Effector memory CD4-positive, alpha-beta T cell (primary cell): ENCODE measurements around the gene RBMS3.
"Not testable (repeated sequence)": the region's sequence is repeated elsewhere in the genome, so short reads cannot be mapped to it uniquely, and the experiment has no call there.

Source experiments
- DNase-seq, 3 donors: peaks; one replicate each; pipeline ENCODE4 v3.0.0-alpha.2; 2020
- H3K27ac ChIP-seq: 2 replicates; pipeline ENCODE4 v1.7.0; 2013; ENCODE audit warnings: mild to moderate bottlenecking, low read length, moderate library complexity; ENCODE audit not compliant: insufficient read depth, poor library complexity, severe bottlenecking
- H3K27me3 ChIP-seq: replicated peaks from 2 replicates; pipeline ENCODE4 v1.7.0; 2013; ENCODE audit warnings: mild to moderate bottlenecking, low read length; ENCODE audit not compliant: insufficient read depth, control insufficient read depth, poor library complexity, severe bottlenecking
- H3K36me3 ChIP-seq: 2 replicates; pipeline ENCODE4 v1.7.0; 2013; ENCODE audit warnings: mild to moderate bottlenecking, low read length, moderate library complexity; ENCODE audit not compliant: control insufficient read depth, insufficient read depth
- H3K4me1 ChIP-seq: 2 replicates; pipeline ENCODE4 v1.7.0; 2013; ENCODE audit warnings: low read length, mild to moderate bottlenecking; ENCODE audit not compliant: control insufficient read depth, insufficient read depth, poor library complexity, severe bottlenecking
- H3K4me3 ChIP-seq: 2 replicates; pipeline ENCODE4 v1.7.0; 2013; ENCODE audit warnings: low read length, low read depth, mild to moderate bottlenecking; ENCODE audit not compliant: insufficient read depth, poor library complexity, severe bottlenecking
- H3K9me3 ChIP-seq: 2 replicates; pipeline ENCODE4 v1.7.0; 2013; ENCODE audit warnings: mild to moderate bottlenecking, low read length, moderate library complexity; ENCODE audit not compliant: control insufficient read depth

The RBMS3 gene

DNA sequence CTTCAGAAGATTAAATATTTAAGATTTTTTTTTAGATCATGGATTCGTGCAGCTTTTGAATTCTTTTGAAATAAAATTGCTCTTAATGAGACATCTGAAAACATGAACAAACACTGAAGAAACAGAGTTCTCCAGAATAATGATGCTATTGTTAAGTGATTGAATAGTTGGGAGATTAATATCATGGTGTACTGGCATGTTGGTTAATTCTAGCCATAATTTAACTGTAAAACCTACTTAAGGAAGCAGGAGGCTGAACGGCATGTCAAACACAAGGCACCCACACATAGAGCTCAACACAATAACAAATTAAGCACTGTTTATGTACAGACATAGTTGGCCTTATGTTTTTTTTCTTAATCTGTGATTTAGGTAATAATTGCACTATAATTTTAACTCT, 185.6 kb downstream of the RBMS3 start:
- Histone ChIP-seq H3K4me1 (no peaks in the 10 kb centered on the region), H3K4me3 (no peak overlapping the region), H3K36me3 (no peaks in the 10 kb centered on the region), H3K9me3 (no peaks in the 10 kb centered on the region), H3K27ac (no peak overlapping the region), H3K27me3 (no peaks in the 10 kb centered on the region)
- DNase-seq: no peak

DNA sequence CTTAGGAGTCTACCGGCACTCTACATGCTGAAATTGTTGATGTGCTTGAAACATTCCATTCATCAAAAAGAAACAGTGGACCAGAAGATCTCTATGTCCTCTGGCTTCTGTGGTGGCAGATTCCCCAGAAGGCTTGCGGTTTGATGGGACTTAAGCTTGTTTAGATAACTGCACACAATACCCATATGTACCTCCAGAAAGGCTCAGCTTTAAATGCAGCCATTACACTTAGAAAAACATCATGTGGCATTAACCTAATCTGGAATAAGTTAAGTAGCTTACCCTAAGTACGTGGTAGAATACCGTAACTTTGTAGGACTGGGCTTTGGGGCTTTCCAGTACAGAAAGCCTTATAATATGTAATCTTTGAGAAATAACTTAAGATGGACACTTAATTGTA, 187.3 kb downstream of the RBMS3 start:
- no peaks in the 10 kb centered on the region for H3K36me3 ChIP-seq
- no peak for DNase-seq
- H3K9me3 ChIP-seq: no peaks in the 10 kb centered on the region
- H3K4me1 ChIP-seq: no peaks in the 10 kb centered on the region
- no peak overlapping the region for H3K4me3 ChIP-seq
- H3K27ac ChIP-seq: no peak overlapping the region
- H3K27me3 ChIP-seq: no peaks in the 10 kb centered on the region

DNA sequence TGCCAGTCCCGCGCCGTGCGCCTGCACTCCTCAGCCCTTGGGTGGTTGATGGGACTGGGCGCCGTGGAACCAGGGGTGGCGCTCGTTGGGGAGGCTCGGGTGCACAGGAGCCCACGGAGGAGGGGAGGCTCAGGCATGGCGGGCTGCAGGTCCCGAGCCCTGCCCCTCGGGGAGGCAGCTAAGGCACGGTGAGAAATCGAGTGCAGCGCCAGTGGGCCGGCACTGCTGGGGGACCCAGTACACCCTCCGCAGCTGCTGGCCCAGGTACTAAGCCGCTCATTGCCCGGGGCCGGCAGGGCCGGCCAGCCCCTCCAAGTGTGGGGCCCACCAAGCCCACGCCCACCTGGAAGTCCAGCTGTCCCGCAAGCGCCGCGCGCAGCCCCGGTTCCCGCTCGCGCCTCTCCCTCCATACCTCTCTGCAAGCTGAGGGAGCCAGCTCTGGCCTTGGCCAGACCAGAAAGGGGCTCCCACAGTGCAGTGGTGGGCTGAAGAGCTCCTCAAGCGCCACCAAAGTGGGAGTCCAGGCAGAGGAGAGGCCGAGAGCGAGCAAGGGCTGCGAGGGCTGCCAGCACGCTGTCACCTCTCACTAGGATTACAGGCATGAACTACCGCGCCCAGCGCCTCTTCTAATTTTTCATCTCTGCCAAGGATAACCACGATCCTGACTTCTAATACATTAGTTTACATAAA, 192.8 kb downstream of the RBMS3 start:
- not testable (repeated sequence) for H3K27ac ChIP-seq, H3K36me3 ChIP-seq, H3K27me3 ChIP-seq, H3K4me1 ChIP-seq, DNase-seq, H3K9me3 ChIP-seq, H3K4me3 ChIP-seq

DNA sequence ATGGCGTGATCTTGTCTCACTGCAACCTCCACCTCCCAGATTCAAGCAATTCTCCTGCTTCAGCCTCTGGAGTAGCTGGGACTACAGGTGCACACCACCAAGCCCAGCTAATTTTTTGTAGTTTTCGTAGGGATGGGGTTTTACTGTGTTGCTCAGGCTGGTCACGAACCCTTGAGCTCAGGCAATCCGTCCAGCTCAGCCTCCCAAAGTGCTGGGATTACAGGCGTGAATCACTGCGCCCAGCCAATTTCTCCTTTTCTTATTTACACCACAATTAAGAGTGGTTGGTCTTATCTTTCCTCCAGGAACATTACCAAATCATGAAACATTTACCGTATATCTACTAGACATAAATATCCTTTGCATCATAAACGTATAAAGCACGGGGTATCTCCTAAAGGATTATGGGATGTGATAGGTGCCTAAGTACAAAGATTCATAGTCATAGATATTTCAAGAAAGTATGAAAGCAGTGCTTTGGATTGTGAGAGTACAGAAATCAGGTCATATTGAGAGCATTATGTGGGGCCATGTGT, 194.5 kb downstream of the RBMS3 start:
- no peak for DNase-seq

DNA sequence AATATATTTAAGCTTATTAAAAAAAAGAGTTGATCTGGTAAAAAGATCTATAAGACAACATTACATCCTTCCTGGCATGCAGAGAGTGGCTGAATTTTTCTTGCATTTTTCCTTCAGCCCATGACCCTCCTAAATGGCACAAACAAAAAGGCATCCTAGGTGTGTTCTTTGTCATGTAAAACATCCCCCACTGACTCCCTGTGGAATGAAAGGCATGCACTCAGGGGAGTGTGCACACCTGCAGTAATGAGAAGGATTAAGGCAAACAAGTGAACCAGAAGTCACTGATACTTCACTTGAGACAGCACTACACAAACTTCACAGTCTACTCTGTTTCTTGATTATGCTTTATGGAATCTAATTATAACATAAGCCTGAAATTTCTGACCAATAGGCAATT, 195.0 kb downstream of the RBMS3 start:
- Histone ChIP-seq H3K36me3 (no peaks in the 10 kb centered on the region), H3K27ac (no peak overlapping the region), H3K4me1 (no peaks in the 10 kb centered on the region), H3K9me3 (no peaks in the 10 kb centered on the region), H3K27me3 (no peaks in the 10 kb centered on the region), H3K4me3 (no peak overlapping the region)
- no peak for DNase-seq

More for the DNA sequence above, 194.5 kb downstream of the RBMS3 start:
- Histone ChIP-seq H3K4me3 (no peak overlapping the region), H3K4me1 (no peaks in the 10 kb centered on the region), H3K27me3 (no peaks in the 10 kb centered on the region), H3K27ac (no peak overlapping the region), H3K36me3 (no peaks in the 10 kb centered on the region), H3K9me3 (no peaks in the 10 kb centered on the region)

DNA sequence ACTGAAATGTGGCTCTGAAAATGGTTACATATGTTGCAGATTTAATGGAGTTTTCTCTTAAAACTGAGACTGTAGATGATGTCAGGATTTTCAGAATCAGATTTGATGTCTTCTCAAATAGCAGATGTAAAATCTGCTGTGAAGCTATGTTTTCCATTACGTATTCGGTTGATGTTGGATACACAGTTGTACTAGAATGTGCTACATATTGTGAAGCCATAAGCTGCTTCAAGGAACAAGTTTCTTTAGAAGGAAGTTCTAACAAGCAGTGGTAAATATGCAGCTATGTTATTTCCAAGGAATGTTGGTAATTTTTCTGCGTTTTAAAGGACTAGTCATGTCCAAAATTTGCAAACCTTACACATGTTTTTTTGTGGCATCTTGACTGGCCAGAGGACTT, 197.7 kb downstream of the RBMS3 start:
- DNase-seq: no peak
- H3K9me3 ChIP-seq: no peaks in the 10 kb centered on the region
- no peak overlapping the region for H3K4me3 ChIP-seq
- H3K36me3 ChIP-seq: no peaks in the 10 kb centered on the region
- no peak overlapping the region for H3K27ac ChIP-seq
- no peaks in the 10 kb centered on the region for H3K4me1 ChIP-seq
- no peaks in the 10 kb centered on the region for H3K27me3 ChIP-seq

DNA sequence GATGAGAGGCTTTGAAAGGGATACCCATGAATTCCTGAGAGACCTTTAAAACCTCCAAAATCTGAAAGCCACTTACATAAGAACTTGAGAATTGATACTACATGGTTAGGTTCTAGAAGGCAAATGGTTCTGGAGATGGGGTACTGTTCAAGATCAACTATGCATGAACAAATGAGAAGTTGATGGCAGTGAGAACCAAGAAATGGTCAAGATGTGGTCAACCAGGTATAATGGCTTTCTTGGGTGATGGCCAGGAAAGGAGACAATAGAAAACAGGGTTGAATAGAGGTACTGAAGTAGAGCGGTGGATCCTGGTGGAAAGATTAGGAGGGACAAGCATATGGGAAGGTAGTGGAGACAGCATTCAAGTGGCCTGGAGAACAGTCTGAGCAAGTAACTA, 200.4 kb downstream of the RBMS3 start:
- no peaks in the 10 kb centered on the region for H3K4me1 ChIP-seq
- no peak overlapping the region for H3K27ac ChIP-seq
- H3K36me3 ChIP-seq: no peaks in the 10 kb centered on the region
- H3K9me3 ChIP-seq: no peaks in the 10 kb centered on the region
- DNase-seq: no peak
- no peak overlapping the region for H3K4me3 ChIP-seq
- H3K27me3 ChIP-seq: no peaks in the 10 kb centered on the region

DNA sequence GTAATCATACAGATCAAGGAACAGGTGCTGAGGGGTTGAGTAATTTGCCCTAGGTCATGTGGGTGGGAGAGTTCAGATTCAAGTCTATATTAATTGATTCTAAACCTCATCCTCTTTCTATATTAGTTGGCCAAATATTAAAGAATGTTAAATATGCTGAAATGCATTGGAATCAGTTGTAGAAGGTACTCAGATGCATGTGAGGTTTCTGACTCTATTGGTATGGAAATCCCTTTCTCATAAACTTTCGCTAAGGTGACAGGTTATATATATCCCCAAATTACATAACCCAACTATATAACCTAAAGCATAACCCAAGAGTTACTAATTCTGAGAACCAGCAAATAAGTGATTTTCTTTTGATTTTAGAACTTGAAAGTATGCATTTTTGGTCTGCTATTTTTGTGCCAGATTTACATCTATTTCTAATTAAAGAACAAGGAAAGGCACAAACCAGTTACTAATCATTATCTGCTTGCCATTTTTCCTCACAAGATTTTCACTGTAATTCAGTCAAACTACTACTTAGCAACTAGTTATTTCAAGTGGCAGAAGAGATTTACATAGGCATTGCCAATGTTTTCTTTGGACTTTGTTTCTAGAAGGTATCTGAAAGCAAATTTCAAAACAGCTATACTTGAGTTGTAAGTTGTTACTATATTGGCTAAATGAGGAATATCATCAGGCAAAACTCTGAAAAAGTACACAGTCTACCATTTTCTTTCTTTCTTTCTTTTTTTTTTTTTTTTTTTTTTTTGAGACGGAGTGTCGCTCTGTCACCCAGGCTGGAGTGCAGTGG, 201.3 kb downstream of the RBMS3 start:
- no peak overlapping the region for H3K27ac ChIP-seq
- DNase-seq: no peak
- H3K27me3 ChIP-seq: no peaks in the 10 kb centered on the region
- no peaks in the 10 kb centered on the region for H3K9me3 ChIP-seq
- no peaks in the 10 kb centered on the region for H3K36me3 ChIP-seq
- H3K4me1 ChIP-seq: no peaks in the 10 kb centered on the region
- H3K4me3 ChIP-seq: no peak overlapping the region

DNA sequence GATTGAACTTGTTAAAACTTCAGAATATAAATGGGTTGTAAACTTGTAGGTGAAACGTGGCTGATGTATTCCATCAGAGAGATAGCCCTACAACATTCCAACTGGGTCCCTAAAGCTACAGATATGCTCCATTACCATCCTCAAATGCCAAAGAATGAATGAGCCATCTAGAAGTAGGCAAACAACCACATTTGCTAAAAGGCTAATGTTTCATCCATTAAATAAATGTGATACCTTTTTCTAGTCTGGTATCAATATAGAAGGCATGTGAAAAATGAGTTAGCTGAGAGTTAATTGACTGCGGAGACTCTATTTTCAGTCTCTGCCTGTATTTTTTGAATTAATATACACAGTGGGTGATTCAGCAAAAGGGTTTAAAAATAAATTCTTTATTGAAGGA, 203.8 kb downstream of the RBMS3 start:
- Histone ChIP-seq H3K9me3 (no peaks in the 10 kb centered on the region), H3K4me3 (no peak overlapping the region), H3K36me3 (no peaks in the 10 kb centered on the region), H3K27ac (no peak overlapping the region), H3K27me3 (no peaks in the 10 kb centered on the region), H3K4me1 (no peaks in the 10 kb centered on the region)
- no peak for DNase-seq

DNA sequence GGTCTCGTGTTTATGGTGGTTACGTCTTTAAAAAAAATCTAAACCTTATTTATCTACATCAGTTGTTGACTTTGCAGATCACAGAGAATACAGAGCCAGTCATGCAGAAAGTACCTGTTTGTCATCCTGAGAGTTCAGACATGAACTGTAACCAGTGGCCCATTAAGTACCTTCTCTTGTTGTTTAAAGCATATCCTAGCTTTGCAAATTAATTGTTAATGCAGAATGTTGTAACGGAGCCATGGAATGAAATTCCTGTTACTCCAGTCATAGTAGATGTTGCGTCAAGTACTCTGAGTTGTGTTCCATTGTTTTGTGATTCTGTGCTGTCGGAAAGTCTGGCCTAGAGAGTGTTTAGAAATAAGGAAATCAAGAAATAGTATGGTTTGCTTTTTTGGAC, 205.2 kb downstream of the RBMS3 start:
- Histone ChIP-seq H3K9me3 (no peaks in the 10 kb centered on the region), H3K36me3 (no peaks in the 10 kb centered on the region), H3K27me3 (no peaks in the 10 kb centered on the region), H3K4me1 (no peaks in the 10 kb centered on the region), H3K4me3 (no peak overlapping the region), H3K27ac (no peak overlapping the region)
- no peak for DNase-seq
